ENCODE measurements around the gene ARID3A.
"Not testable (repeated sequence)": the region's sequence is repeated elsewhere in the genome, so short reads cannot be mapped to it uniquely, and the experiment has no call there.

ARID3A gene

GRCh38 chr19:1019616-1019961 is 93.8 kb downstream of the ARID3A start:
- peak overlapping the region; percentile 93 for H3K27ac ChIP-seq
- no peak for TF ChIP-seq CTCF (conservative IDR thresholded peaks at IDR 0.05)
- TF ChIP-seq ZFX (IDR thresholded peaks at IDR 0.05) = no peak

GRCh38 chr19:1019980-1020867 is 94.4 kb downstream of the ARID3A start:
- TF ChIP-seq ZFX (IDR thresholded peaks at IDR 0.05) = no peak
- TF ChIP-seq CTCF (conservative IDR thresholded peaks at IDR 0.05) = no peak
- H3K27ac ChIP-seq = peak overlapping the region; percentile 93

- TF ChIP-seq CTCF (conservative IDR thresholded peaks at IDR 0.05) (no peak), ZFX (IDR thresholded peaks at IDR 0.05) (peak; percentile 90; the same call in 1 of the 2 replicates)
- peak within 1 kb of the TSS; percentile 93 for H3K27ac ChIP-seq
These were observed 95.1 kb downstream of the ARID3A start, which contains the start of gene TMEM259 for GRCh38 chr19:1020868-1021425. Gene TMEM259, minus strand, starts transcription at chr19:1021123. Its CDS starts 127 bp downstream, at chr19:1020996.

- not testable (repeated sequence) for H3K27ac ChIP-seq
These were observed 98.0 kb downstream of the ARID3A start for GRCh38 chr19:1023883-1024188.

- H3K27ac ChIP-seq = not testable (repeated sequence)
These were observed 99.2 kb downstream of the ARID3A start for GRCh38 chr19:1025080-1025479.
